HCT116 (cell line): ENCODE data around the gene PAM16. TPM values are rescaled to one million over a fixed set of nuclear protein-coding genes. Genes with fewer than 3 reads are reported as not detected.

Experiments used
- ATAC-seq: fragments of 200-7000 bp; cut with Tn5 transposase; 2 replicates; pipeline ENCODE4 v1.9.1; 2020; ENCODE audit warnings: mild to moderate bottlenecking, moderate library complexity
- BruUV-seq: library from RNA; stranded (reverse); fragments of 400-500 nt; replicated peaks from 2 replicates; lab custom pipeline; 2021; lab: Mats Ljungman, UMichigan
- CTCF ChIA-PET: fragments of 300-600 bp; sonication (Branson Sonifier 250); formaldehyde crosslinking; loops from one replicate; lab custom pipeline; 2021; ENCODE audit warnings: antibody characterized with exemption; lab: Charles Lee
- POLR2A ChIA-PET: fragments of 300-600, 350-600 bp; sonication (Branson Sonifier 250); formaldehyde crosslinking; loops from one replicate; lab custom pipeline; 2021; ENCODE audit warnings: antibody characterized with exemption; lab: Charles Lee
- RAD21 ChIA-PET, 2 experiments: fragments of 300-600 bp; sonication (Branson Sonifier 250); formaldehyde crosslinking; loops; one replicate each; lab custom pipeline; 2023; ENCODE audit warnings: low total read pairs in 2 of 2; ENCODE audit not compliant: uncharacterized antibody in 2 of 2, unreplicated experiment in 2 of 2, low non-redundant PET in 1 of 2; lab: Charles Lee
- DNase-seq: peaks from one replicate; pipeline ENCODE4 v3.0.0-alpha.2; 2010; ENCODE audit warnings: low read depth, low spot score
- H2AFZ ChIP-seq: fragments of 200-600 bp; shearing (Covaris generic), sonication (generic); 2 replicates; pipeline ENCODE4 v1.6.1; 2017; ENCODE audit warnings: low read depth, mixed run types, mixed read lengths, antibody characterized with exemption, low read length; ENCODE audit not compliant: poor library complexity, severe bottlenecking
- H3K27ac ChIP-seq: 2 replicates; pipeline ENCODE4 v1.5.1; 2012; ENCODE audit warnings: low read depth, low read length
- H3K27me3 ChIP-seq: fragments of 200-600 bp; sonication (generic); 2 replicates; pipeline ENCODE4 v1.6.1; 2016; ENCODE audit warnings: mixed run types, low read length, mixed read lengths; ENCODE audit not compliant: insufficient read depth
- H3K36me3 ChIP-seq, 2 experiments: fragments of 200-500 bp in 1 of 2; fragments of 200-600 bp in 1 of 2; sonication (Bioruptor generic) in 1 of 2; sonication (generic) in 1 of 2; 2 replicates each; pipeline versions ENCODE4 v1.5.1 to v1.6.1; 2014 to 2016; ENCODE audit warnings: low read length in 2 of 2, inconsistent platforms in 1 of 2, mixed read lengths in 1 of 2, mixed run types in 1 of 2; ENCODE audit not compliant: insufficient read depth in 2 of 2, control insufficient read depth in 1 of 2
- H3K4me1 ChIP-seq, 2 experiments: fragments of 200-600 bp in 1 of 2; sonication (generic) in 1 of 2; 2 replicates each; pipeline versions ENCODE4 v1.5.1 to v1.6.1; 2012 to 2017; ENCODE audit warnings: low read length in 2 of 2, inconsistent platforms in 1 of 2, mild to moderate bottlenecking in 1 of 2, mixed read lengths in 1 of 2, mixed run types in 1 of 2, moderate library complexity in 1 of 2; ENCODE audit not compliant: insufficient read depth in 2 of 2, control insufficient read depth in 1 of 2
- H3K4me2 ChIP-seq: fragments of 200-600 bp; sonication (generic); 2 replicates; pipeline ENCODE4 v1.6.1; 2017; ENCODE audit warnings: mixed run types, low read length, mixed read lengths
- H3K4me3 ChIP-seq, 2 experiments: fragments of 200-600 bp in 1 of 2; sonication (generic) in 1 of 2; replicated peaks in 1 of 2; 2 replicates each; pipeline ENCODE4 v1.5.1; 2011 to 2016; ENCODE audit warnings: low read length in 2 of 2, control low read depth in 1 of 2, low read depth in 1 of 2, mild to moderate bottlenecking in 1 of 2, mixed read lengths in 1 of 2, mixed run types in 1 of 2
- H3K79me2 ChIP-seq: fragments of 200-600 bp; sonication (generic); 2 replicates; pipeline ENCODE4 v1.6.1; 2017; ENCODE audit warnings: mild to moderate bottlenecking, mixed run types, low read length, moderate library complexity, mixed read lengths; ENCODE audit not compliant: insufficient read depth
- H3K9ac ChIP-seq: fragments of 200-600 bp; sonication (generic); 2 replicates; pipeline ENCODE4 v1.6.1; 2016; ENCODE audit warnings: low read length, mixed read lengths
- H3K9me2 ChIP-seq: fragments of 200-600 bp; sonication (generic), shearing (Covaris generic); 2 replicates; pipeline ENCODE4 v1.6.1; 2017; ENCODE audit warnings: mixed run types, mild to moderate bottlenecking, moderate library complexity; ENCODE audit not compliant: insufficient read depth
- H3K9me3 ChIP-seq, 2 experiments: fragments of 200-500 bp in 1 of 2; fragments of 200-600 bp in 1 of 2; sonication (Bioruptor generic) in 1 of 2; sonication (generic) in 1 of 2; 2 replicates each; pipeline ENCODE4 v1.6.1; 2014 to 2017; ENCODE audit warnings: low read length in 2 of 2, mixed read lengths in 2 of 2, inconsistent platforms in 1 of 2, low read depth in 1 of 2, mild to moderate bottlenecking in 1 of 2, mixed run types in 1 of 2, moderate library complexity in 1 of 2; ENCODE audit not compliant: control insufficient read depth in 1 of 2, insufficient read depth in 1 of 2
- H4K20me1 ChIP-seq: fragments of 200-600 bp; sonication (generic), shearing (Covaris generic); 2 replicates; pipeline ENCODE4 v1.6.1; 2017; ENCODE audit warnings: mixed run types, mild to moderate bottlenecking, moderate library complexity; ENCODE audit not compliant: insufficient read depth
- CTCF ChIP-seq, 3 experiments: fragments of 200-600 bp in 1 of 3; sonication (generic) in 1 of 3; IDR thresholded peaks in 2 of 3; conservative IDR thresholded peaks in 1 of 3; 2 replicates each; pipeline ENCODE4 v1.5.1; 2012 to 2017; ENCODE audit warnings: low read depth in 2 of 3, low read length in 2 of 3, antibody characterized with exemption in 1 of 3, borderline replicate concordance in 1 of 3, control low read depth in 1 of 3, mild to moderate bottlenecking in 1 of 3, mixed read lengths in 1 of 3, mixed run types in 1 of 3, moderate library complexity in 1 of 3; ENCODE audit not compliant: insufficient read depth in 1 of 3
- EGR1 ChIP-seq: IDR thresholded peaks from 2 replicates; pipeline ENCODE4 v1.6.1; 2012; ENCODE audit warnings: low read depth
- ELF1 ChIP-seq: IDR thresholded peaks from 2 replicates; pipeline ENCODE4 v1.6.1; 2012; ENCODE audit warnings: low read depth, borderline replicate concordance
- EZH2 ChIP-seq: fragments of 200-600 bp; sonication (generic); IDR thresholded peaks from 2 replicates; pipeline ENCODE4 v1.6.1; 2017; ENCODE audit warnings: antibody characterized with exemption, mixed run types
- EZH2phosphoT487 ChIP-seq: fragments of 200-600 bp; IDR thresholded peaks from 2 replicates; pipeline ENCODE4 v1.6.1; 2018; ENCODE audit warnings: antibody characterized with exemption, borderline replicate concordance
- FOSL1 ChIP-seq: IDR thresholded peaks from 2 replicates; pipeline ENCODE4 v1.6.1; 2012; ENCODE audit warnings: low read depth
- JUND ChIP-seq: IDR thresholded peaks from 2 replicates; pipeline ENCODE4 v1.6.1; 2012
- POLR2AphosphoS5 ChIP-seq: IDR thresholded peaks from 2 replicates; pipeline ENCODE4 v1.6.1; 2011; ENCODE audit warnings: mild to moderate bottlenecking, low read depth, low read length, moderate library complexity
- RAD21 ChIP-seq: IDR thresholded peaks from 2 replicates; pipeline ENCODE4 v1.6.1; 2012; ENCODE audit warnings: low read depth, mild to moderate bottlenecking
- SP1 ChIP-seq: IDR thresholded peaks from 2 replicates; pipeline ENCODE4 v1.6.1; 2012; ENCODE audit warnings: low read depth
- TCF7L2 ChIP-seq: IDR thresholded peaks from 2 replicates; pipeline ENCODE4 v1.7.0; 2011; ENCODE audit warnings: borderline replicate concordance, inconsistent platforms; ENCODE audit not compliant: insufficient read depth, insufficient read length; ENCODE audit errors: extremely low read depth
- YY1 ChIP-seq: IDR thresholded peaks from 2 replicates; pipeline ENCODE4 v1.6.1; 2011; ENCODE audit warnings: low read length, low read depth, moderate library complexity, mild to moderate bottlenecking; ENCODE audit not compliant: insufficient replicate concordance; ENCODE audit errors: extremely low read depth
- ZFX ChIP-seq: fragments of 450-650 bp; IDR thresholded peaks from 2 replicates; pipeline ENCODE4 v1.6.1; 2017
- ZNF274 ChIP-seq: fragments of 200-500 bp; sonication (Bioruptor generic); IDR thresholded peaks from 2 replicates; pipeline ENCODE4 v1.6.1; 2014; ENCODE audit warnings: mild to moderate bottlenecking, low read depth, low read length, inconsistent platforms
- intact Hi-C: fragments of 100-400 bp; cut with micrococcal nuclease; formaldehyde crosslinking; loops from 2 replicates; pipeline ENCODE4 v1.10.0; 2022
- total RNA-seq: library from RNA; stranded (reverse); gene quantifications from one replicate; pipeline ENCODE4 v1.2.1, GENCODE V29; 2021; ENCODE audit not compliant: unreplicated experiment
- TF ChIP-seq, protein P1 (sequence below): IDR thresholded peaks from 2 replicates; pipeline ENCODE4 v1.6.1; 2012

PAM16 gene
- total RNA-seq, 1 experiment from 2014 or later: 102 TPM

DNA sequence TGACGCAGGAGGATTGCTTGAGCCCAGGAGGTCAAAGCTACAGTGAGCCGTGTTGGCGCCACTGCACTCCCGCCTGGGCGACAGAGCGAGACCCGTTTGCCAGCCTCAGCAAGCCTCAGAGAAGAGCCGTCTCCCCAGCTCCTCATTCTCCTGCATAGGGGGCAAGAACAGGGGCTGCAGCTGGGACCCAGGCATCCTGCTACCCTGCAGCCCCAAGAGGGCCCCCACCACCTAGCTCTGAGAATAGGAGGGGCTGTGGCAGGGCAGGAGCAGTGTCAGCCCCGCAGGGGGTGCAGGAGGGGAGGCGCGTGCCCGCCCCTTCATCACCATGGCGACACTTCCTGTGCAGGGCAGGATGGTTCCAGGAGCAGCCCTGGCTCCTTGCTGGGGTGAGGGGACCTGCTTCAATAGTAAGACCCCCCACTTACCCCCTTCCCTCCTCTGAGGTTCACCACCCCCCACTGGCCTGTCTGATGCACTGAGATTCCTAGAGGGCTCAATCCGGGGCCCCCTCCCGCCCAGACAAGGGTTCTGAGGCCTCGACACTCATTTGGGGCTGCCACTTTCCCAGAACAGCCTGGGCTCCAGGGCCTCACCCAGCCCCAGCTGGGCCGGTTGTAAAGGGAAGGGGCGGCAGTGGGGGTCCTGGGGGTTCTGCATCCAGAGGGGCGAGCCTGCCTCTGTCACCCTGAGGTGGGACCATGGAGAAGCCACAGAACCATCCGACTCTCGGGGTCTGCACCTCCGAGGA is 40.7 kb upstream of the PAM16 start:
- no peaks in the 10 kb centered on the region for H4K20me1 ChIP-seq
- no peak overlapping the region for H2AFZ ChIP-seq
- CTCF ChIA-PET: interaction anchor here (1.6 kb wide), 1 partner anchor 10 kb away, joined by 6 read pairs; no protein-coding TSS in a partner anchor
- DNase-seq (no peak), ATAC-seq (no peak)
- no TSS peak for BruUV-seq
- H3K4me2 ChIP-seq: no peak overlapping the region
- peaks cover 7 to 13% of the 10 kb centered on the region in 2 experiments; a peak in 3 of 4 replicates for H3K4me1 ChIP-seq
- no peak overlapping the region for H3K4me3 ChIP-seq
- intact Hi-C loops: no loop called here
- H3K27ac ChIP-seq: no peak overlapping the region
- no peaks in the 10 kb centered on the region for H3K27me3 ChIP-seq
- RAD21 ChIA-PET: no interaction called here
- H3K36me3 ChIP-seq: no peaks in the 10 kb centered on the region
- H3K9me3 ChIP-seq: no peaks in the 10 kb centered on the region
- no peaks in the 10 kb centered on the region for H3K79me2 ChIP-seq
- H3K9ac ChIP-seq: no peak overlapping the region
- POLR2A ChIA-PET: interaction anchor here (0.7 kb wide), 1 partner anchor 18 kb away, joined by 6 read pairs; no protein-coding TSS in a partner anchor
- no peak for TF ChIP-seq YY1
- no peak for TF ChIP-seq EZH2
- no peak for TF ChIP-seq ZFX
- no peak for TF ChIP-seq ZNF274
- no peak for TF ChIP-seq POLR2AphosphoS5
- TF ChIP-seq SP1: no peak
- TF ChIP-seq EZH2phosphoT487: no peak
- TF ChIP-seq FOSL1: no peak
- TF ChIP-seq JUND: no peak
- no peak for TF ChIP-seq TCF7L2
- no peak for TF ChIP-seq RAD21
- no peak for TF ChIP-seq ELF1
- no peak for TF ChIP-seq CTCF (IDR thresholded peaks at IDR 0.05 in 2 of 3, conservative IDR thresholded peaks at IDR 0.05 in 1 of 3; ENCODE audit: borderline replicate concordance in 1 of 3, insufficient read depth in 1 of 3, low read depth in 2 of 3, low read length in 2 of 3)
- TF ChIP-seq EGR1: no peak
- TF ChIP-seq, protein P1, sequence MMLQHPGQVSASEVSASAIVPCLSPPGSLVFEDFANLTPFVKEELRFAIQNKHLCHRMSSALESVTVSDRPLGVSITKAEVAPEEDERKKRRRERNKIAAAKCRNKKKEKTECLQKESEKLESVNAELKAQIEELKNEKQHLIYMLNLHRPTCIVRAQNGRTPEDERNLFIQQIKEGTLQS: no peak
- H3K9me2 ChIP-seq: no peaks in the 10 kb centered on the region
